HG02623 (cell line): Measurements from ENCODE around the gene SPRYD3.
A peak's percentile ranks its signal among the peaks of the same experiment; 100 is the strongest.
"Not testable (repeated sequence)": the region's sequence is repeated elsewhere in the genome, so short reads cannot be mapped to it uniquely, and the experiment has no call there.

Source experiments
- ATAC-seq: cut with Tn5 transposase; IDR thresholded peaks from one replicate; pipeline ENCODE4 v1.9.1; 2021; ENCODE audit warnings: moderate library complexity; ENCODE audit not compliant: unreplicated experiment

The SPRYD3 gene

DNA sequence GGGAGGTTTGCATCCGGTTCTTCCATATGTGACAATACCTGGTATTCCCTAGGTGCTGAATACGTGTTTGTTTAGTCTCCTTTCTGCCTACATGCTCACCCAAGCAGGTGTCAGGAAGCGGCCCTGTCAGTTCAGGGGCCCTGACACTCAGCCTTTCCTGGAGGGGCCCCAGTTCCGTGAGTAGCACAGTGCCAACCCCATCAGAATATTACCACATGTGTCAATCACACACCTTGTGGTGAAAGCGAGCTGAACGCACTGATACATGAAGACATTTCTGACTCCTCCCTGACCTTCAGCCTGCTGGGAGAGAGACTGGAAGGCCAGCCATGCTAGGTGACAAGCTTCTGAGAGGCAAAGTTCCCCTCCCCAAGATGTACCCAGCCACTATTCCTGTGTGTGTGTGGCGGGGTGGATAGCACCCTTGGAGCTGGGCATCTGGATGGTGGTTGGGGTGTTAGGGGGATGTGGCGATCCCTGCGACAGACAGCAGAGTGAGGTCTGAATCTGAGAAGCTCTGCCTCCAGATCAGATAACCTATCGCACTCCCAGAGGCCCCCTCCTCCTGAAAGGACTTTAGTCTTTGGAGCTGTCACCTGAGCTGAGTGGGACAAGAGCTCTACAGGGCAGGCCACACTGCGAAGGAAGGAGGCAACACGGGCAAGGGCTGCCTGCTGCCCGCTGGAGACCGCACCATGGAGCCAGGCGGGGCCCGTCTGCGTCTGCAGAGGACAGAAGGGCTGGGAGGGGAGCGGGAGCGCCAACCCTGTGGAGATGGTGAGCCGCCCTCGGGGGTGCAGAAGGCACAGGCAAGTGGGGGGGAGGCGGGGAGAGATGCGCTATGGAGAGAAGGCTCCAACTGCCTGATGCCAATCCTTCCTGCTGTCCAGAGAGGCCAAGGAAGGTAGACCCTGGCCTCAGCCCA, 24.0 kb upstream of the SPRYD3 start, which contains the start of gene SOAT2:
TSS of gene SOAT2 (plus strand) at position 604 of the 925 bp plus-strand sequence. CDS start at position 696, 92 bp downstream.
- ATAC-seq: peak; percentile 56

DNA sequence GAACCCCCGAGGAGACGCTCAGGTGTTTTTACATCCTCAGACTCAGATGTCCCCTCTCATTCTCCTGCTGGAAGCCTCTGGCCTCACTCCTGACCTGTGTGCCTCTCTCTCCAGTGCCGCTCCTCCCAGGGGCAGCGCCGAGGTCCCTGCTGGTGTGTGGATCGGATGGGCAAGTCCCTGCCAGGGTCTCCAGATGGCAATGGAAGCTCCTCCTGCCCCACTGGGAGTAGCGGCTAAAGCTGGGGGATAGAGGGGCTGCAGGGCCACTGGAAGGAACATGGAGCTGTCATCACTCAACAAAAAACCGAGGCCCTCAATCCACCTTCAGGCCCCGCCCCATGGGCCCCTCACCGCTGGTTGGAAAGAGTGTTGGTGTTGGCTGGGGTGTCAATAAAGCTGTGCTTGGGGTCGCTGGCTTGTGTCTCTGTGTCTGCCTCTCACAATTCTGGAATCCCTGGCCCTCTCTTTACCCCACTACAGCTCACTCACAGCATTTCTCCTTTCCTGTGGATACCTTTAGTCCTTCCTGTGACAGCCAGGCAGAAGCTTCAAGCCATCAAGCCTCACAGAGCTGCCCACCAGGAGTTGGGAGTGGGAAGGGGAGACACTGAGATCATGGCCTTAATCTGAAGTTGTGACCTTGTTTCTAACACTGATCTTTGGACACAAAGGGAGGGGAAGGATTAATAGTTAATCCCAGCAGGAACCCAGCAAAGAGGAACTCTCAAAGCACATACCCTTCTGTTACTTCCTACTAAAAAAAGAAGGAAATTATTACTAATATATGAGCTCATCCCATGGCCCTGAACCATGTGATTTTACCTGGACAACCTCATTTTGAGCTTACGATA, 23.0 kb upstream of the SPRYD3 start:
- ATAC-seq: no peak

DNA sequence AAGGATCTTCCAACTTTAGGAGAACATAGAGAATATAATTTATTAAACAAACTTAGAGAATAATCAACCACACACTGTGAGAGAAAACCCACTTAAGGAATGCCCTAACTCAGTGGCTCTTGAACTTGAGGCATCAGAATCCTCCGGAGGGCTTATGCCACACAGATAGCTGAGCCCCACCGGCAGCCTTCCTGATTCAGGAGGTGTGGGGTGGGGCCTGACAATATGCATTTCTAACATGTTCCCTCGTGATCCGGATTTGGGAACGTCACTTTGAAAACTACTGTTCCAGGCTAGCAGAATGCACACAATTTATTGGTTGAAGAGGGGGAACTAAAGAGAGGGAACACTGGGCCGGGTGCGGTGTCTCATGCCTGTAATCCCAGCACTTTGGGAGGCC, 22.1 kb upstream of the SPRYD3 start:
- ATAC-seq: no peak

DNA sequence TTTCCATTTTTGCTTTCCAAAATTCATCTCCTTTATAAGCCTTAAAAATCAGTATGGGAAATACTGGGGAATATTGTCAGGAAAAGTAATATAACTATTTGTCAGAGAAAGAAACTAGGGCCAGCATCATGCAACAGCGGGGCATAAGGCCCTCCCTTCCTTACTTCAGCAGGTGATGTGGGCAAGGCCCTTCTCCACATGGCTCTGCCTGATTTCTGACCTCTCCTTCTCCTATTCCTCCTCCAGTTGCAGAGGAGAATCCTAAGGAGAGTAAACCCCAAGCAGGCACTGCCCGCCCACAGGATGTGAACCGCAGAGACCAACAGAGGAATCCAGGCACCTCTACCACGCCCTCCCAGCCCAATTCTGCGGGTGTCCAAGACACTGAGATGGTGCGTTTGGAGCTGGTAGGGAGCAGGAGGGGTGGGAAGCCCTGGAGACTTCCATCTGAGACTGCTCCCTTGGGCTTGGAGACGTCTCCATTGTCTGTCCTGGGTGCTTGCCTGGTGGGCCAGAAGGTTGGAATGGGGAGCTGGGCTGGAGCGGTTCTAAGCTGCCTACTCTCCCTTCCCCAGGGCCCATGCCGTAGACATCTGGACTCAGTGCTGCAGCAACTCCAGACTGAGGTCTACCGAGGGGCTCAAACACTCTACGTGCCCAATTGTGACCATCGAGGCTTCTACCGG, 21.4 kb upstream of the SPRYD3 start:
- ATAC-seq: no peak

DNA sequence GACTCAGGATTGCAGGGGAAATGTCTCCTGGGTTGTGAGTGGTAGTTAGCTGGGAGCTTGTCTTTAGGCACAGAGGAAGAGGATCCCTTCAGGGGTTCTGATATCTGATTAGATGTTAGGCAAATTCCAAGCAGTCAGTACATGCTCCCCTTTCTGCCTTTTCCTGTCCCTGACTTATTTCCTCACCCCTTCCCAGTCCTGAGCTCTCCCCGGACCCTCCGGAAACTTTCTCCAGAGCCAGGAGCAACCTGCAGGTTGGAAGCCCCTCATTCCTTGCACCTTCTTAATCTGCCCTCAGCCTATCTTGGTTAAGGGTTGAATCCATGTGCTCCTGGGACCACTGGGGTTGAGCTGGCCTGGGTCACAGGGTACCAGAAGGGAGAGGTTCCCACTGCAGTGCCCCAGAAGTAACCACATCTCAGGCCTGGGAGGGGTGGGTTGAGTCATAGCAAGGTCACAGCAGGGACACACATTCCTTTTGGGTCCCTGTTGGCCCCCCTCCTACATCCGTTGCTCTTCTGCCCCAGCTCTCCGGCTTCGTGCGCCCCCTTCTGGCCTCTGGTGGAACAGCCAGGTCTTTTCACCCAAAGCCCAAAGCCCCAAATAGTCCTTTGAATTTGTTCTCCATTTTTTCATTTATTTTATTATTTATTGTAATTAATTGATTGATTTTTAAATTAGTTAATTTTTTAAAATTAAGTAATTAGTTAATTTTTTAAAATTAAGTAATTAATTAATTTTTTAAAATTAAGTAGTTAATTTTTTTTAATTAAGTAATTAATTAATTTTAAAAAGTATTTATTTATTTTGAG, 20.1 kb upstream of the SPRYD3 start:
- no peak for ATAC-seq

DNA sequence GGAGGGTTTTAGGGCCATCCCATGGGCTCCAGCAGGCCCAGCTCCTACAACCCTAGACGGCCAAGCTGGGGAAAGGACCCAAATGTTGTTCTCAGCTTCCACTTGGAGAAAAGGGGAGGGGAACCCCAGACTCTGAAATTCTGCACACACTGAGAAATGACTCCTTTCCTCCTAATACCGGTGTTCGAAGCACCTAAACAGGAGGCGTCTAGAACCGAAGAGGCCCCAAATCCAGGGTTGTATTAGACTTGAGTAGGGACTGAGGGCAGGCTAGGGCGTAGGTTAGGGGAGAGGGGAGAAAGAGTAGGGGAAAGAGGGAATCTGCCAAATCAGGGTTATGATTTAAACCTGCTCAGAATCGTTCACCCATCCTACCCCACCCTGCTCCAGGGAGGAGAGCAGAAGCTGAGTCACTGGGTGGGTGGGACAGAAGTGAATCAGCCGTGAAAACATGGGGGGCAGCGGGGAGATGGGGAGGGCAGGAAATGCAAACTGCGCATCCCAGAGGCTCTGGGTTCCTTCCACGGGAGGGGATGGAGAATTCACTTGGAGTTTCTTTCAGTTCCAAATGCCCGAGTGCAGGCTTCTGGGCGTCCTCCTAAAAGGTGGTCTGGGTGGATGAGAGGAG, 19.3 kb upstream of the SPRYD3 start:
- no peak for ATAC-seq

DNA sequence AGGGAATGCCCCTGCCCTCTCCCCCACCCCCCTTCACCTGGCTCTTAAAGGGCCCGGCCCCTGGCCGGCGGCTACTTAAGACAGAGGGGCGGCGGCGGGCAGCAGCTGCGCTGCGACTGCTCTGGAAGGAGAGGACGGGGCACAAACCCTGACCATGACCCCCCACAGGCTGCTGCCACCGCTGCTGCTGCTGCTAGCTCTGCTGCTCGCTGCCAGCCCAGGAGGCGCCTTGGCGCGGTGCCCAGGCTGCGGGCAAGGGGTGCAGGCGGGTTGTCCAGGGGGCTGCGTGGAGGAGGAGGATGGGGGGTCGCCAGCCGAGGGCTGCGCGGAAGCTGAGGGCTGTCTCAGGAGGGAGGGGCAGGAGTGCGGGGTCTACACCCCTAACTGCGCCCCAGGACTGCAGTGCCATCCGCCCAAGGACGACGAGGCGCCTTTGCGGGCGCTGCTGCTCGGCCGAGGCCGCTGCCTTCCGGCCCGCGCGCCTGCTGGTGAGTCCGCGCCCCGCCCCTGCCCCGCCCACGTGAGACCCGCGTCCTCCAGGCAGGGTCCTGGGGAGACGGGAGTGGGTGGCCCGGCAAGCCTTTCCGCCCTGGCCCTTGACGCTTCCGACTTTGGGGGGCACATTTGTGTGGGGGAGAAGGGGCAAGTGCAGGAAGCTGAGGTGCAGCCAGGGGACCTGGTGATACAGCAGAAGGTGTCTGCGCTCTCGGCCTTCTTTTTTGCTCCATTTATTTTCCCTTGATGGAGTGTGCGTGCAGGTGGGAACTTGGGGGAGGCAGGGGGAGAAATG, 18.6 kb upstream of the SPRYD3 start, which contains the start of gene IGFBP6:
TSS of gene IGFBP6 (plus strand) at position 104 of the 790 bp plus-strand sequence. CDS start at position 155, 51 bp downstream.
- ATAC-seq: no peak

DNA sequence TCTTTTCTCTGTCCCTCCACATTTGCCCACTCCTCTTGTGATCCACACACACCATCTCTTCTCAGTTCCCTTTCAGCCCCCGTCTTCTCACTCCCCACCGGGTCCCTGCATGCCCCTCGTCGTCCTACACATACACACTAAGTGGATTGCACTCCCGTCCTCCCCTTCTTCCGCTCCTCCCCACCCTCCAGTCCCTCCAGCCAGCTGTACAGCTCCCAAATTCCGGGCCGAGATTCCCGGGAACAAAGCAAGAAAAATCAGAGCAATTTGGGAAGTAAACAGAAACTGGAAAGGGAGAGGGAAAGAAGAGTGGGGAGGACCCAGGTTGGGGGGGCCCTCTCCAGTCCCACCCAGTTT, 18.0 kb upstream of the SPRYD3 start:
- ATAC-seq: no peak

DNA sequence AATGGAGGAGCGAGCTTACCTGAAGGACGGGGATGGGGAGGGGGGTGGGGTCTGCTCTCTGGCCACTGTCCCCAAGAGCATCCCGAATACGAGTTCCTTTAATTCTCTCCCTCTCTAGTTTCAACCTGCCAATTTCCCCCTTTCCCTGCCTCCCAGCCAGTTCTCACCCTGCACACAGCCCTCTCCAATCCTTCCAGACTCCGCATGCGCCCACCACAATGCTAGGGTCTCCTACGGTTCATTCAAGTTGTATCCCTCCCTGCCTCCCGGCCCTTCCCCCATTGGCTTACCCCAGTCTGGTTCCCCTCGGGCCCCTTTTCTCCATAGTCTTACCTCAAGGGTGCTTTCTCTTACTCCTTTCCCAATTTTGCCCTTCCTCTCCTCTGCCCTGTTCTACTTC, 17.6 kb upstream of the SPRYD3 start:
- no peak for ATAC-seq

DNA sequence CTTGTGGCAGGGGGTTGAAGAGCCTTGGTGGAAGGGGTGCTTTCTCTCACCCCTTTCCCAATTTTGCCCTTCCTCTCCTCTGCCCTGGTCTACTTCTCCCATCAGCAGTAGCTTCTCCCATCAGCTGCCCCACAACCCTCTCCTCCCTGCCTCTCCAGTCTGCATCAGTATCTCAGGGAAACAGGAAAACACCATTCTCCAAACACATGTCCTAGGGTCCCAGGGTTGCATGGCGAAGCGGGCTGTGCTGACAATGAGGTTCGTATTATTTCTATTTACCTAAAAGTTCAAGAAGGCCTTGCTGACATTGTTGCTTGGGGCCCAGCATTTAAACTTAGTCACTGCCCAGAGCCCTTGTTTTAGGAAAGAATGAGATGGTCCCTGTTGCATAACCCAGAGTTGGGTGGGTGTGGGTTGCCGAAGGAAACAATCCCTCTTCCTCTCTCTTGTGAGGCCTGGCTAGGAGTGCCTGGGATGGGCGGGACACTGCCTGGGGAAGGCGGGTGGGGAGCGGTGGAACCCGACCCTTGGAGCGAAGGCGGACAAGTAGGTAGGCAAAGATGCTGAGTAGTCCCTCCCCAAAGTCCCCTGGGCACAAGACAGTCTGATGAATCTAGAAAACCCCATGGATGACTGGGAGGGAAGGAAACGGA, 17.0 kb upstream of the SPRYD3 start:
- ATAC-seq: no peak

DNA sequence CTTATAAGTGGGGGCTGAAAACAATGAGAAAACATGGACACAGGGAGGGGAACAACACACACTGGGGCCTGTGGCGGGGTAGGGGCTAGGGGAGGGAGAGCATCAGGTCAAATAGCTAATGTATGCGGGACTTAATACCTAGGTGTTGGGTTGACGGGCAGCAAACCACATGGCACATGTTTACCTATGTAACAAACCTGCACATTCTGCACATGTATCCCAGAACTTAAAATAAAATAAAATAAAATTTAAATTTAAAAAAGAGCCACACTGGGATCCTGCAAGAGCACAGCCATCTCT, 16.4 kb upstream of the SPRYD3 start:
- ATAC-seq: not testable (repeated sequence)

DNA sequence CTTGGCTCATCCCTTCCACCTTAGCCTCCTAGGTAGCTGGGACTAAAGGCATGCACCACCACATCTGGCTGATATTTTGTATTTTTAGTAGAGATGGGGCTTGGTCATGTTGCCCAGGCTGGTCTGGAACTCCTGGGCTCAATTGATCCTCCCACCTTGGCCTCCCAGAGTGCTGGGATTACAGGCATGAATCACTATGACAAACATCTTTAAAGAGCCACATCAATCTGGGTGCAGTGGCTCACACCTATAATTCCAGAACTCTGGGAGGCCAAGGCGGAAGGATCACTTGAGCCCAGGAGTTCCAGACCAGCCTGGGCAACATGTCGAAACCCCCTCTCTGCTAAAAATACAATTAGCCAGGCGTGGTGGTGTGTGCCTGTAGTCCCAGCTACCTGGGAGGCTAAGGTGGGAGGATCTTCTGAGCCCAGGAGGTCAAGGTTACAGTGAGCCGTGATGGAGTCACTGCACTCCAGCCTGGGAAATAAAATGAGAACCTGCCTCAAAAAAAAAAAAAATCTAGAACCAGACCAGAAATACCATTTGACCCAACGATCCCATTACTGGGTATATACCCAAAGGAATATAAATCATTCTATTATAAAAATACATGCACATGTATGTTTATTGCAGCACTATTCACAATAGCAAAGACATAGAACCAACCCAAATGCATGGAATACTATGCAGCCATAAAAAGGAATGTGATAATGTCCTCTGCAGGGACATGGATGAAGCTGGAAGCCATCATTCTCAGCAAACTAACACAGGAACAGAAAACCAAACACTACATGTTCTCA, 15.8 kb upstream of the SPRYD3 start:
- ATAC-seq: not testable (repeated sequence)

DNA sequence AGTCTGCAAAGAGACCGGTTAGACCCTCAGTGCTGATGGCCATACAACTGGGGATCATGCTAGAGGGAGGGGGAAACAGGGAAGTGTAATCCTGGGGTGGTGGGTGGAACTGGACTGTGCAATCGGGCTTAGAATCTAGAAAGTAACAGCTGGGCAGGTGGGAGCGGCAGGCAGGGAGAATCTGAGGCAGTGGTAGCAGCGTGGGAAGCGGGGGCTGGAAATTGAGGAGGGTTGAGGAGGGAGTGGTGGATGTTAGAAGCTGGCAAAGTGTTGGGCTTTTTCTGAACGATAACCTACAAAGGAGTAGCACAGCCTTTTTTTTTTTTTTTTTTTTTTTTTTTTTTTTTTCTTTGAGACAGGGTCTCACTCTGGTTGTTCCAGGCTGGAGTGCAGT, 15.2 kb upstream of the SPRYD3 start:
- ATAC-seq: no peak

DNA sequence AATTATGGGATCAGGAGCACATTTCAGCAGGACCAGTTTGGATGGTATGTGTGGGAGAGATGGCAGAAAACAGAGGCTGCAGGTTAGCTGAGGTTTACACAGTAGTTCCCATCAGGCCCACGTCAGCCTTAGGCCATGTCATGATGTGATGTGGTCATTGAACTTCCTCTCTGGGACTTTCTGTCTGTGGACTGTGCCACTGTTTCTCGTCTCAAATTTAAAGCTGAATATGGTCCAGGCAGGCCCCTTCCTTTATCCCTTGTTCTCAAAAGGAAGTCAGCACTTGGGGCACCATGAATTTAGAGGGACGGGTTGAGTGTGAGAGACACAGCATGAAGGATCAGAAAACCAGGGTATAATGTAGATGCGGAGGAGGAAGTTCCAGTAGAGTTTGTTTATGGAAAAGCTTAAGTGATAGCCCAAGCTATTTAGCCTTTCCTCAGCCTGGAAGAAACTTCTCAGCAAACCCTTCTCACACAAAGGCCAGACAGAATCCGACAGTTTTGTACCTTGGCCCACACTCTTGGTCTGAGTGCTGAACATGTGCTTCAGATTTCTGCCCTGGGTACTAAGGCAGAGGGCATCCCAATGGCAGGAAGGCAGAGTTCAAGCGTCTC, 14.7 kb upstream of the SPRYD3 start:
- no peak for ATAC-seq

DNA sequence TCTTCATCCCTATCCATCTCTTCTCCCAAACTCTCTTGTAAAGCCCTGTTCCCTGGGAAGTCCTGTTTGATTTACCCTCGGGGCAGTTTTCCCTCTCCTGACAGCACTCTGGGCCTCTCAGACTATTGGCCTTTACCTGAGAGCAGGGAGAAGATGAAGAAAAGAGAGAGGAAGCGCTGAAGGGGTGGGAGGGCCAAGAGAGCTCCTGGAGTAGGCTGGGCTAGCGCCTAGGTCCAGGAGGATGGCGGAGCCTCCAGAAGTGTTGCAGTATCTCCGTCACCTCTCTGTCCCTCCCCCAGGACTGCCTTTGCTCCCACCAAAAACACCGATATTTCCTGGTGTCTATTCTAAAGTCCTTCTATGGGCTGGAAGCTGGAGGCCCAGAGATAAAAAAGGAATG, 12.6 kb upstream of the SPRYD3 start:
- ATAC-seq: no peak

DNA sequence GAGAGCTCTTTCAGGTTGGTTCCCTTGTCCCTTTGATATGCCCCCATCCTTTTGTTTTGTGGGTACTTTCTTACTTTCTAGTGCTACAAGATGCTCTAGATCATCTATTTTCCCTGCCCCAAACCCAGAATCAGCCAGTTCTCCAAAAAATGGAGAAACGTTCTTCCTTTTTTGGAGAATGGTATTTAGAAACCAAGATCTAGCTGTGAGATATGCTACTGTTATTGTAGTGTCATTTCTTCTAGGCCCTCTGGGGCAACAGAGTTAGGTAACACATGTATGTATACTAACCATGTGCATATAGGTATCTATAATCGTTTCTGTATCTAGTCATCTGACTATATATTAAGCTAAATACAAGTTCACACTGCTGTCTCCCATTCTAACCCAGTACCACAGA, 11.4 kb upstream of the SPRYD3 start:
- no peak for ATAC-seq

DNA sequence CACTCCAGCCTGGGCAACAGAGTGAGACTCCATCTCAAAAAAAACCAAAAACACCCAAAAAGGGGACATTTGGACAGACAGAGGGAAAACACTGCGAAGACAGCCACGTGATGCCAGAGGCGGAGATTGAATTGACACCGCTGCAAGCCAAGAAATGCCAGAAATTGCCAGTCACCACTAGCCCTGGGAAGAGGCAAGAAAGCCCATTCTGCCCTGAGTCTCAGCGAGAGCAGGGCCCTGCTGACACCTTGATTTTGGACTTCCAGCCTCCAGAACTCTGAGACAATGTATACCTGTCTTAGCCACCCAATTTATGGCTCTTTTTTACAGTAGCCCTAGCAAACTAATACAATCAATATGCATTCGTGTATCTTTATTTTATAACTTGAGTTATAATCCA, 10.9 kb upstream of the SPRYD3 start:
- ATAC-seq: no peak

DNA sequence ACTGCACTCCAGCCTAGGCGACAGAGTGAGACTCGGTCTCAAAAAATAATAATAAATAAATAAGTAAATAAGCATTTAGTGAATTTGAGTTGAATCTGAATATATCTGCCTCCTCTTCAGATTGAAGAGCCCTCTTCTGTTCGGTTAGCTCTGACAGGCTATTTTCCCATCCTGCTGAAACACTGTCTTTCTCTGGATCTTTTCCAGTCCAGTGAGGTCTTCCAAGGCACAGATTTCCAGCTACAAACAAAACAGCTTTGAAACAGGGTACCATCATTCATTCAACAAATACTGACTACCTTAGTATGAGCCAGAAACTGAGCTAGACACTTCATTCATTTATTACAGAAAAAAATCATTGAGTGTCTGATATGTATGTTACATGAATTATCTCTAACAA, 7.2 kb upstream of the SPRYD3 start:
- ATAC-seq: no peak
